ENCODE measurements around the gene ITSN1. TPM values are rescaled to one million over a fixed set of nuclear protein-coding genes. Genes with fewer than 3 reads are reported as not detected.

ITSN1 gene
- total RNA-seq, 1 experiment from 2014 or later = 88.5 TPM

DNA sequence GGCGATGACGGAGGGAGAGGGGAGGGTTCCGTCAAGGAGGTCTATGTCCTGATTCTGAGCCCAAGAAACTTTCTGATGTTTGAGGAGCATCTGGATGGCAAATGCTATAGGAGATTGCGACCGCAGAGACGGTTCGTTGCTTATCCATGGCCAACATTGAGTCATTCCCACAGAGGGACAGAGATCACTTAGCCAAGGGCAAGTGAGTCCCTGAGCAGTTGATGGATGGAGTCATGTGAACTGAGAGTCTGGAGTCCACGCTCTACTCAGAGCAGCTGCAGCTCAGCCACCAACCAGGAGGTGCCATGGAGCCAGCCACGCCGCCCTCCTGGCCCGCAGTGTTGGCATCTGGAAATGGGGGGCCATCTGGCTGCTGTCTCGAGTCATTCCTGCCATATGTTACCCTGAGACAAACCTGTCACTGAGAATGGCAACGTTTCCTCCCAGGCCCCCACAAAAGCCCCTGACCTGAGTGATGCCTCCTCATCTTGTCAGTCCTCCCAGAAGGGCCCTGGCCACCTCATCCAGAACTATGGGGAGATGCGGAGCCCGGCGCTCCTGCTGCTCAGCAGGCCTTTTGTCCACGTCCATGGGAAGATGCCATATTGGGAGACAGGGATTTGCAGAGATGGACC, 214.7 kb downstream of the ITSN1 start:
- no TSS peak for BruUV-seq (replicated peaks)
- POLR2A ChIA-PET = no interaction called here
- Histone ChIP-seq H3K4me1 (0 out of 2 replicates have a peak, but pooled peaks cover 9% of the 10 kb centered on the region), H3K9me3 (no peaks in the 10 kb centered on the region), H3K27me3 (replicated peaks; ENCODE audit: control insufficient read depth, insufficient read depth, low read length) (no peaks in the 10 kb centered on the region), H3K36me3 (ENCODE audit: control insufficient read depth, insufficient read depth, low read length) (no peaks in the 10 kb centered on the region), H3K4me3 (ENCODE audit: low read depth, low read length) (no peak overlapping the region)
- intact Hi-C loops (cut with micrococcal nuclease; ENCODE audit: unreplicated experiment) = no loop called here
- H3K36me3 Mint-ChIP-seq (ENCODE audit: insufficient read depth, unreplicated experiment) = no peaks in the 10 kb centered on the region
- H3K9me3 Mint-ChIP-seq (ENCODE audit: unreplicated experiment) = no peaks in the 10 kb centered on the region
- H3K27me3 Mint-ChIP-seq (ENCODE audit: insufficient read depth, unreplicated experiment) = no peaks in the 10 kb centered on the region
- DNase-seq = no peak
- no peak overlapping the region for H3K4me3 Mint-ChIP-seq (ENCODE audit: unreplicated experiment)
- TF ChIP-seq, protein P1, sequence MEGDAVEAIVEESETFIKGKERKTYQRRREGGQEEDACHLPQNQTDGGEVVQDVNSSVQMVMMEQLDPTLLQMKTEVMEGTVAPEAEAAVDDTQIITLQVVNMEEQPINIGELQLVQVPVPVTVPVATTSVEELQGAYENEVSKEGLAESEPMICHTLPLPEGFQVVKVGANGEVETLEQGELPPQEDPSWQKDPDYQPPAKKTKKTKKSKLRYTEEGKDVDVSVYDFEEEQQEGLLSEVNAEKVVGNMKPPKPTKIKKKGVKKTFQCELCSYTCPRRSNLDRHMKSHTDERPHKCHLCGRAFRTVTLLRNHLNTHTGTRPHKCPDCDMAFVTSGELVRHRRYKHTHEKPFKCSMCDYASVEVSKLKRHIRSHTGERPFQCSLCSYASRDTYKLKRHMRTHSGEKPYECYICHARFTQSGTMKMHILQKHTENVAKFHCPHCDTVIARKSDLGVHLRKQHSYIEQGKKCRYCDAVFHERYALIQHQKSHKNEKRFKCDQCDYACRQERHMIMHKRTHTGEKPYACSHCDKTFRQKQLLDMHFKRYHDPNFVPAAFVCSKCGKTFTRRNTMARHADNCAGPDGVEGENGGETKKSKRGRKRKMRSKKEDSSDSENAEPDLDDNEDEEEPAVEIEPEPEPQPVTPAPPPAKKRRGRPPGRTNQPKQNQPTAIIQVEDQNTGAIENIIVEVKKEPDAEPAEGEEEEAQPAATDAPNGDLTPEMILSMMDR (IDR thresholded peaks at IDR 0.05; ENCODE audit: insufficient read depth in 1 of 2, low read depth in 1 of 2, low read length in 1 of 2, severe bottlenecking in 1 of 2, unreplicated experiment in 1 of 2) = no peak
- no peak overlapping the region for H3K27ac Mint-ChIP-seq (ENCODE audit: unreplicated experiment)
- CTCF ChIA-PET = no interaction called here
- H3K4me1 Mint-ChIP-seq (ENCODE audit: low read depth, unreplicated experiment) = no peaks in the 10 kb centered on the region

DNA sequence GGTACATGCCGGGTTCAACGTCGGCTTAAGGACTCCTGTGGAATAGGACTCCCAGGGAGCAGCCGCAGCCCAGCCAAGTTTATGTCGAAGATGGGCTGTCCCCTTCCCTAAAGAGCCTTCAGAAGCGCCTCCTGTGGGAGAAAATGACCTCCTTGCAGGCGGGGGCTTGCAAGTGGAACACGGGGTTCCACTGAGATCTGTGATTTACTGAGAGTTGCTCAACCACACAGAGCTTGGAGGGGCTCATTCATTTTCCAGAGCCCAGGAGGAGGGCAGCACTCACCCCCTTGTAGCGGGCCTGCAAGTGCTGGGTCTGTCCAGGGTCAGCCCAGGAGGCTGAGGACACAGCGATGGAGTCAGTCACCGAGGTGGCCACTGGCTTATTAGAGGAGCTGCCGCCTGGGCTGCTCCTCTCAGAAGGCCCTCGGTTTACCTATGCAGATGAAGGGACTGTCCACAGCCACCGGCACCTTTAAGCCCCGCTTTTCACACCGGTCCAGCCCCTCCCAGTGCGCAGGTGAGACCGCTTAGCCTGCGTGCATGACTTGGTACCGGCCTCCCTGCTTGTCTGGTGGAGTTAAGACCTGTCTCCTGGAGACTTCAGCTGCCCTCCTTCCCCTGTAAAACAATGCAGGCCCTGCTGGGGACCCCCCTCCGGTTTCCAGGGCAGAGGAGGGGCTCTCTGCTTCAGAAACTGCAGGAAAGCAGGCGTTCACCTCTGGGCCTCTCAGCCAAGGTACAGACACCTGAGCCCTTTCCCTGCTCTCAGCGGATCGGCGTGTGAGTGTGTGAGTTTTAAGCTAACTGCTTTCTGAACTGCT, 215.8 kb downstream of the ITSN1 start:
- no TSS peak for BruUV-seq (replicated peaks)
- intact Hi-C loops (cut with micrococcal nuclease; ENCODE audit: unreplicated experiment) = no loop called here
- Mint-ChIP-seq H3K36me3 (ENCODE audit: insufficient read depth, unreplicated experiment) (no peaks in the 10 kb centered on the region), H3K27ac (ENCODE audit: unreplicated experiment) (no peak overlapping the region), H3K4me3 (ENCODE audit: unreplicated experiment) (no peak overlapping the region), H3K9me3 (ENCODE audit: unreplicated experiment) (no peaks in the 10 kb centered on the region), H3K27me3 (ENCODE audit: insufficient read depth, unreplicated experiment) (no peaks in the 10 kb centered on the region), H3K4me1 (ENCODE audit: low read depth, unreplicated experiment) (no peaks in the 10 kb centered on the region)
- Histone ChIP-seq H3K27me3 (replicated peaks; ENCODE audit: control insufficient read depth, insufficient read depth, low read length) (no peaks in the 10 kb centered on the region), H3K4me1 (0 out of 2 replicates have a peak, but pooled peaks cover 9% of the 10 kb centered on the region), H3K4me3 (ENCODE audit: low read depth, low read length) (no peak overlapping the region), H3K9me3 (no peaks in the 10 kb centered on the region), H3K36me3 (ENCODE audit: control insufficient read depth, insufficient read depth, low read length) (no peaks in the 10 kb centered on the region)
- POLR2A ChIA-PET = no interaction called here
- TF ChIP-seq, protein P1 (IDR thresholded peaks at IDR 0.05; ENCODE audit: insufficient read depth in 1 of 2, low read depth in 1 of 2, low read length in 1 of 2, severe bottlenecking in 1 of 2, unreplicated experiment in 1 of 2) = no peak
- DNase-seq = no peak
- CTCF ChIA-PET = no interaction called here

DNA sequence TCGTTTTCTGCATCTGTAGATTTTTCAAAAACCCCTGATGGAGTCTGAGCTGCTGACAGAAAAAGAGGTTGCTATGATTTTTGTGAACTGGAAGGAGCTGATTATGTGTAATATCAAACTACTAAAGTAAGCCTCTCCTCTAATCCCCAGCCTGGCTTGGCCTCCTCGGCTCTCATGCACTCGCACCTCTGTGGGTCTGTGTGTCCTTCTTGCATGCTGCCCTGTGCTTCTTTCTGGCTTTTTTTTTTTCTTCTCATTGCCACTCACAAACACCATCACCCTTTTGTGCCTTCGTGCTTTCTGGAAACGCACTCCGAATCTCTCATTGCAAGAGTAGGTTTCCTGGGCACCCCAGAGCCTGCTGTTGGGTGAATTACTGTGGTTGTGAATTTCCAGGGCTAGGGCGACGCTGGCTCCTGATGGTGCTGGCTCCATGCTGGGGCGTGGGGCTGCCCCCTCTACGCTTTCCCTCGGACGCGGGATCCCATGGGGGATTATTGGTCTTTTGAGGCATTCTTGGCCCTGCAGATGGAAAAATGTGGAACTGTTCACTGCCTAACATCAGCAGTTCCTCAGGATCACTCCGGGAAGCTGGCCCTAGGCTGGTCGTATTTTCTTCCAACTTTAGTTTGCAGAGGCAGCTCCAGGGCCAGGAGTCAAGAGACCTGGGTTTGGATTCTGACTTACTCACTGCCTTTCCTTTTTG, 216.5 kb downstream of the ITSN1 start:
- Mint-ChIP-seq H3K9me3 (ENCODE audit: unreplicated experiment) (no peaks in the 10 kb centered on the region), H3K4me1 (ENCODE audit: low read depth, unreplicated experiment) (no peaks in the 10 kb centered on the region), H3K36me3 (ENCODE audit: insufficient read depth, unreplicated experiment) (no peaks in the 10 kb centered on the region), H3K27me3 (ENCODE audit: insufficient read depth, unreplicated experiment) (no peaks in the 10 kb centered on the region), H3K27ac (ENCODE audit: unreplicated experiment) (no peak overlapping the region), H3K4me3 (ENCODE audit: unreplicated experiment) (no peak overlapping the region)
- DNase-seq = no peak
- intact Hi-C loops (cut with micrococcal nuclease; ENCODE audit: unreplicated experiment) = no loop called here
- Histone ChIP-seq H3K36me3 (ENCODE audit: control insufficient read depth, insufficient read depth, low read length) (no peaks in the 10 kb centered on the region), H3K4me3 (ENCODE audit: low read depth, low read length) (no peak overlapping the region), H3K27me3 (replicated peaks; ENCODE audit: control insufficient read depth, insufficient read depth, low read length) (no peaks in the 10 kb centered on the region), H3K4me1 (0 out of 2 replicates have a peak, but pooled peaks cover 9% of the 10 kb centered on the region), H3K9me3 (no peaks in the 10 kb centered on the region)
- POLR2A ChIA-PET = no interaction called here
- no TSS peak for BruUV-seq (replicated peaks)
- CTCF ChIA-PET = no interaction called here
- TF ChIP-seq, protein P1 (IDR thresholded peaks at IDR 0.05; ENCODE audit: insufficient read depth in 1 of 2, low read depth in 1 of 2, low read length in 1 of 2, severe bottlenecking in 1 of 2, unreplicated experiment in 1 of 2) = no peak

Data from Caco-2 (cell line).